ENCODE data around the gene ITPK1.

Gene ITPK1

DNA sequence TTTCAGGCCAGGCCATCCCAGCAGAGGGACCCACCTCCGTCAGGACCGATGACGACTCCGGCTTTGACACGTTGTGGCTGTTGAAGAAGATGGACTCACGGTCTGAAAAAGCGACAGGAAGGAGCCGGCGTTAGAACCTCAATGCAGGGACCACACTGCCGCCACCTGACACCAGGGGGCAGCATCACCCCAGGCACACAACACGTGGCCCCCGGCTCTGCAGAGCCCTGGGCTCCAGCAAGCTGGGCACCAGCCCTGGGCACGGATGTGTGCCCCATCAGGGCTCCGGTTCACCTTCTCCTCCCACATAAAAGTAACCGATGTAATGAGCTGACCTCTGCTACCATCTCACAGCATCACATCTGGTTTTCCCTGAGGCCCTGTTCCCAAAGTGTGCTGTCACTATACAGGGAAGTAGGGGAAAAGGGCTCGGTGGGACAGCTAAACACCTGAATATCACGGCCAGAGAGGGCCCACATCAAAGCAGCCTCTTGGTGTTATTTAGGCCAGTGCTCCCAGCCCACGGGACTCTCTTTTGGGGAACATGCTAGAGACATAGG lies 163.7 kb downstream of the ITPK1 start:
- peak; percentile 74 to 80 for DNase-seq (ENCODE audit: low read depth in 2 of 2)

DNA sequence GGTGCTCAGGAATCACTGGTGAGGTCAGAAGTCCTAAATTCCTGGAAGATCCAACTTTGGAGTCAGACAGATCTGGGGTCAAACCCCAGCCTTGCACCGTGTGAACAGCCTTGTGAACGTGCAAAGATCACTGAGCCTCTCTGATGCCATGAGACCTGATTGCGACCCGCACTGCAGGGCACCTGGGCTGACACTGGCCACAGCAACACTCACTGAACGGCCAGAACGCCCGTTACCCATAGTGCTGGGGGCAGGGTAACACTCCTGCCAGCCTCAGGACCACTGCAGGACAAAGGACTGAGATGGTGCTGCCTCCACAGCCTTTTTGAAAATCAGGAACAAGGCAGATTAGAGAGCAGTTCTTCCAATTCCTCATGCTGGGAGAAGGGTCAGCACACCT lies 164.5 kb downstream of the ITPK1 start:
- DNase-seq (ENCODE audit: low read depth in 2 of 2) = no peak

DNA sequence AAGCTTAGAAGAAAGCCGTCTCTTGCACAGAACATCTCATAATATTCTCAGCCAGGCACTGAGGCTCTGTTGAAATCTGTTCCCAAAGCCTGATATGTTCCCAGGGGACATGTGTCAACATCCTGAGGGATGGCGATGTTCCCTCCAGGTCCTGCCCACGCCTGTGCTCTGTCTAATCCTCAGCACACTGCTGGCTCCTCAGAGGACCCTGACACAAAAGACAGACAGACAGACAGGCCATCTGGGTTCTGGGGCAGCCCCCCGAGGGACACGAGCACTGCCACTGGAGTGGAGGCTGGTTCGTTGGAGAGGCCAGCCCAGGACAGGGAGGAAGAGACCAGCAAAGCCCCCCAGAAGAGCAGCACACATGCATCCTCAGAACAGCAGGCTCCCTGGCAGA lies 165.0 kb downstream of the ITPK1 start:
- DNase-seq (ENCODE audit: low read depth in 2 of 2) = no peak

DNA sequence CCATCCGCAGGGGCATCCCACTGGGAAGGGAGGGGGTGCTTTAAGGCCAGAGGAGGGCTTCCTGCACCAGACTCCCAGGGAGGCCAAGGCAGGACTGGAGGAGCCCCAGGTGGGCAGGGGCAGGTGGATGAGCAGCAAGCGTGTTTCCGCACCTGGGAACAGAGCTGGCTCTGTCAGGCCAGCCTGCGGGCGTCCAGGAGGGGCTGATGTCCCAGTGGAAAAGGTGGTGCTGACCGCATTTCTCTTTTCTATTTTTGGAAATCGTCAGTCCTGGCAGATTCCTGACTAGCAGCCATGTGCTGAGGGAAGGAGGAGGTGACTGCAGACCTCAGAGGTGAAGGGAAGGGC lies 165.6 kb downstream of the ITPK1 start:
- no peak for DNase-seq (ENCODE audit: low read depth in 2 of 2)

DNA sequence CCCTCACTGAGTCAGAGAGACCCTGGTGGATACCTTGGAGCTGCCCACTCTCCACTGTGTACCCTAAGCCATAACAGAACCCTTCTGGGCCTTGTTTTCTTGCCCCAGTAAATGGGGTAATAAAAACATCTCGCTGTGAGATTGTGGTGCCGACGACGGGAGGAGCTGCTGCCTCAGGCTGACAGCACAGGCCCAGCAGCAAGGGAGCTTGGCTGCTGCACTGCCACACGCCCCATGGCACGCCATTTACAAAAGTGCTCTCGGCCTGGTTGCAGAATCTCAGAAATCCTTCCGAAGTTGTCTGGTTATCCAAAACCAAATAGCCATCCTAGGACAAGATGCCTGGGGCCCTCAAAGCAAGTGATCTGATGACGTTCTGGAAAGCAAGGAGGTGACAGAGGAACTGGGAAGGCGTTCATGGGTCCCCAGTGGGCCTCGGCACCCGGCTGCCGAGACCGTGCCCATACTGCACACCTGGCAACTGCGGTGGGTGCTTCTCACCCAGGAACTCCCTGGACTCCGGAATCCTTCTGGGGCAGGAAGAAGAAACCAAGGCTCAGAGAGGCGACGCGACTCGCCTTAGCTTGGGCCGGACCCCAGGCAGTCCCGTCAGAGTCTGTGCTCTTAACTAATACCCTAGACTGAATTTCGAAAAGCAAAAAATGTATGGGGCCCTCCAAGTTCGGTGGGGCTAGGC lies 166.1 kb downstream of the ITPK1 start:
- no peak for DNase-seq (ENCODE audit: low read depth in 2 of 2)

DNA sequence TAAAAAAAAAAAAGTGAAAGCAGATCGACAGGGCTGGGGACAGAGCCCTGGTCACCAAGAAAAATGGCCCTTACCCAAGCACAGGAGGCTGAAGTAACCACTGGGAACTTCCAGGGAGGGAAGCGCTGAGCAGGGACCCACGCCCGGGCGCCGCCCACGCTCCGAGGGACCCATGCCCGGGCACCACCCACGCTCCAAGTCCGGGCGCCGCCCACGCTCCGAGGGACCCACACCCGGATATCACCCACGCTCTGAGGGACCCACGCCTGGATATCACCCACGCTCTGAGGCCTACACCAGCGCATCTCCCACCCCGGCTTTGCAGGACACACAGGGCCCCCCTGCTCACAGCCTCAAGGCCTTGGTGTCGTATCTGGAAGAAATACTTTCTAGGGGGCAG lies 167.1 kb downstream of the ITPK1 start:
- no peak for DNase-seq (ENCODE audit: low read depth in 2 of 2)

DNA sequence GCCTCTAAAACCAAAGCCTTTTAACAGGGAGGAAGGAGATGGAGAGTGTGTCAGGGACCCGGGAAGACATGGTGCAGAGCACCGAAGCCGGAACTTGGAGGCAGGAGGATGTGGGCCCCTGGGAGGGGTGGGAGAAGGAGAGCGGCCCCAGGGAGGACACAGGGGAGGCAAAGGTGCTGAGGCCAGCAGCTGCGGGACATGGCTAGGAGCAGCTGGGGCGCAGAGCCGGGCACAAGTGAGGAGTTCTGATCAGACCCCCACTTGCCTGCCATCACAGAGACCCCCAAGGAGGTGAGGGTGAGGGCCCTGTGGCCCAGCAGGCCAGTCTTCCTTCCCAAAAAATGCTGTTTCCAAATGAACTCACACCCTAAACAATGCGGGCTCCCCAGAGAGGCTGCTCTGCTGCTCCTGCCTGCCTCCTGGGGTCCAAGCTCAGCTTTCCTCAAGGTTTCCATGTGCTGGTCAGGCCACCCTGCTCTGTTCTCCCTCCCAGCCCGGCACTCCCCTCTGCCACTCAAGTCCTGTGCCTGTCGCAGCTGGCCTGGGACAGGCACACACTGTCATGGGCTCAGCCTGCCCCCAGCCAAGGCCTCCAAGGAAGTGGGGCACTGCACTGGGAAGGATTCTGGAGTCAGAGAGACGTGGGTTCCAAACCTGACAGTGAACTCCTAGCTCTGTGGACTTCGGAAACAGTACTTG lies 168.7 kb downstream of the ITPK1 start:
- no peak for DNase-seq (ENCODE audit: low read depth in 2 of 2)

DNA sequence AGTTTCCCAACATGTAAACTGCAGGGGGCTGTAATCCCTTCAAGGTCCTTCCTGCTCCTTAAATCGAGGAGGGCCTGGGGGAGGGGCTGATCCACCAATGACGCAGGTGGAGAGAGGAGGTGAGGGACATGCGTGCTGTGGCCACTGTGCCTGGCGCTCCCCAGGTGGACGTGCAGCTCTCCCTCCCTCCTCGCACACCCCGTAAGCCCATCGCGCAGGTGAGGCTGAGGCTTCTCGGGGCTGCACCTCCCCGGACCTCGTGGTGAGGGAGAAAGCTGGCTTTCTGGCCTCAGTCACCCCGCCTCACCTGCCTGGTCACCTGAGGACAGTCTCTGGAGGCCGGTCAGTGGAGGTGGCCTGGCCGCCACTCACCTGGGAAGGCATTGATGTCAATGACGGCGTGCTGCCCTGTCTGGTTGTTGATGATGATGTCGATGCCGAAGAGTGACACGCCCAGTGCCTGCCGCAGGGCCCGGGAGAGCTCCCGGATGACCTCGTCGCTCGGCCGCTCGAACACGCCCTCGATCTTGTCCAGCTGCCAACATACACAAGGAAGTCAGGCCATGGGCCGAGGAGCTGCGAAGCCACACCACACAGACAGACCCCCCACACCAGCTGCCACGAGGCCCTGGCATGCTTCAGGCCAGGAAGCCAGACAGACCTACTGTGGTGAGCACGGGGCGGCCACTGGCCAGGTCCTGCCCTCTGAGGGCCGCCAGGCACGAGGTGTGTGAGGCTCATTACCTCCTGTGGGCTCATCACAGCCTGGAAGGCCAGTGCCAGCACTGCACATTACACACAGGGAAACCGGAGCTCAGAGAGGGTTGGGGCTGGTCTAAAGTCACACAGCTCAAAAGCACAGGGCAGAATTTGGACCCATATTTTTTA lies 169.5 kb downstream of the ITPK1 start:
- DNase-seq (ENCODE audit: low read depth in 2 of 2) = no peak

DNA sequence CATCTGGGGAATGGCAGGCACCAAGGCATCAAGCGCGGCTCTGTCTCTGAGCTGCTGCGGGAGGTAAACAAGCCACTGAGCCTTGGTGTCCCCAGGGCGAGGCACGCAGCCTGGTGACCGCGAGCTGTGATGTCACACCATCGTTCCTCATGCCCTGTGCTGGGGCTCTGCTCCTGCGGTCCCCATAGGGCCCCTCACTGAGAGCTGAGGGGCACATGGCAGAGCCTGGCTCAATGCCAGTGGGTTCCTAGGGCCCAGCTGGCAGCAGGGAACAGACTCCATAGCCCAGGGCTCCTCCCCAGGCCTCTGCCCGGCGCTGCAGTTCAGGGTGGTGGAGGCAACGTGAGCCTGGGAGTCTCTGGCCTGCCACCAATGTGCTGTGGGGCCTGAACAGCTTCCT lies 170.2 kb downstream of the ITPK1 start:
- no peak for DNase-seq (ENCODE audit: low read depth in 2 of 2)

DNA sequence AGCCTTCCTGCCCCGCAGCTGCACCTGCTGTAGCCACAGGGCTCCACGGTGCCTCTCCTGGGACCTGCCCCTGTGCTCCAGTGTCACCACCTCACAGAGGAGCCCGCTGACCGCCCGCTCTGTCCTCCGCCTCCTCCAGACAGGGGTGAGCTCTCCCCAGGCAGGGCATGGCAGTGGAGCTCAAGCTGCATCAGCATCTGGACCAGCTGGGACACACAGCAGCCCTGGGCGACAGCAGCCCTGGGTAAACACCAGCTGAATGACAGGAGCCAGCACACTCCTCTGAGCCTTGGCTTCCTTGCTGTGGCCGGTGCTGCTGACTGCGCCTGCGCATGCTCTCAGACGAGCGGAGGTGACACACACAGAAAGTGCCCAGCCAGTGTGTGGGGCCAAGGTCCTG lies 170.7 kb downstream of the ITPK1 start:
- DNase-seq (ENCODE audit: low read depth in 2 of 2) = no peak

DNA sequence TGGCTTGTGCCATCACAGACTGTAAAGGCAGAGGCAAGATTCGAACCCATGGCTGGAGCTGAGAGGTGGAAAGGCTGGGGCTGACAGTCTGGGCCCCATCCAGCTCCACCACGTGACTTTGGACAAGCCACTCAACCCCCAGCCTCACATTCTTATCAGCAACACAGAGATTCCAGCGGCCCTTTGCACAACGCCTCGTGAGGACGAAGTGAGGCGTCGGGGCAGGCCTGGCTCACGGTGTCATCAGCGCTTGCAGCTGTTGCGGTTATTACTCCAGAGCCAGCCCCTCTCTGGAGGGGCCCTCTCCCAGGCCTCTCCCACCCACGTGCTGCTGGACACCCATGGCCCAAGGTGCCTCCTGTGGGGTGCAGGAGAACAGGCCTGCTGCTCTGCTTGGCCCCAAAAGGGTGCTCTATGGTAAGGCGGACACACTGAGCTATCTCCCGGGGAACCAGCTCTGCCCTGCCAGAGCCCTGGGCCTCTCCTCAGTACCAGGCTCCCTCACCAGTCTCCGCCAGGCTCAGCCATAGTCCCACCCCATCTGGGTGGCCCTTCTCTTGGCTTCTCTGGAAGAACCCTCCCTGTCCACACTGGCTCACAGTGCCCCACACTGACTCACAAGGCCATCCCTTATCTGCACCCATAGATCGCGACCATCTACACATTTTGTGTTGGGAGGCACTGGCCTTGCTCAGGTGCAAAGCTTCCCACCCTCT lies 171.7 kb downstream of the ITPK1 start:
- DNase-seq (ENCODE audit: low read depth in 2 of 2) = no peak

DNA sequence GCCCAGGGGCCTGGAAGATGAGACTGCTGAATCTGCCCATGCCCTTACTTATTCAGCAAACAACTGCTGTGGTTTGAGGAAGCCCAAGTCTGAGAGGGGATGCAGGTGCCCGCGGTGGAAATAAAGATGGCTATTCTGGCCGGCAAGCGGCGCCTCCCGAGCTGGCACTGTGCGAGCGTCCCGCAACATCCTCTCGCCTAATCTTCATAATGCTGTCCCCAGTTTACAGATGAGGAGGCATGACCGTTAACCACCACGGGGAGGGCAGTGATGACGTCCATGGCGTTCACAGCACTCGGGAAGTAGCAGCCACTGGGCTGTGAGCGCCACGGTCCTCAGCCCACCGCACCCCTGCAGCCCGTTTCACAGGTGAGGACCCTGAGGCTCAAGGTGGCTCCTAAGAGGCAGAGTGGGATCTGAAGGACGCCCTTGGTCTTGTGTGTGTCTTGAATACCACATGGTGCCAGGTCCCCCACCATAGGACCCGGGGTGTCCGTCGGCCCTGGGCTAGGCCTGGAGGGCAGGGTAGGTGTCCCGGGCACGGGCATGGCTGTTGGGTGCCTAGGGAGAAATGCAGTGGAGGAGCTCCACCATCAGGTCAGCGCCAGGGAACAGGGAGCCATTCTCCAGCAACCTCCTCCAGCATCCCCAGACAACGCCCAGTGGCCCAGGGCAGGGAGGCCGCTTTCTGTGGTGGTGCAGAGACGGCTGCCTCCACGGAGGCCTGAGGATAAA lies 172.6 kb downstream of the ITPK1 start:
- no peak for DNase-seq (ENCODE audit: low read depth in 2 of 2)

DNA sequence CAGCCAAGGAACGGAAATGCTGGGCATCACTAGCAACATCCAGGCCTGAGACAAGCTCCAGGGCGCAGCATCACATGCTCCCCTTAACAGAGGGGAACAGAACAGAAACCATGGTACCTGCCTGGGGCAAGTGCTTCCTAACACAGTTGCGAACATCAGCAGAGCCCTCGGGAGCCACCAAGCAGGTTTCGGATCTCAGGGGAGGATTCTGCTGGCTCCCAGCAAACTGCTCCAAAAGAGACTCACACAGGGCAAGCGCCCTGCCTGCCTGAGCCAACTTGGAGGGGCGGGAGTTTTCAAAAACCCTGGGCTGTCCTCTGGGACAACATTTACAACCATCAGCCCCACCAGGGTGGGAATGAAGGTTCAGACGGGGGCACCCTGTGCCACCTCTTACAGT lies 173.1 kb downstream of the ITPK1 start:
- no peak for DNase-seq (ENCODE audit: low read depth in 2 of 2)

DNA sequence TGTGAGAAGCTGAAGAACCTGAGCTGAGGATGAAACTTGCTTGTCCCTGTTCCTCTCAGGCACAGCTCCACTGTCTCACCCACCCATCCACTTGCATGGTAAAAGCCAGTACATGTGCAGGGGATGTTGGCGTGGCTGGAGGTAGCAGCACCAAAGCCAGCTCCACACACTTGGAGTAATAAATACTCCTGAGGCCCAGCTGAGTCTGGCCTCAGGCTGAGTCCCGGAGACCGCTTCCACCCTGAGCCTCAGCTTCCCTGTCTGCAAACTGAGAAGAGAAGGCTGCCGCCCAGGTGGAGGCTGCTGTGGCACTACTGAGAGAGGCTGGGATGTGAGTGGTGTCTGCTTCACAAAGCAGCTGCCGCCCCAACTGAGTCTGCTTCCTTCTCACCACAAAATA lies 173.6 kb downstream of the ITPK1 start:
- DNase-seq (ENCODE audit: low read depth in 2 of 2) = no peak

DNA sequence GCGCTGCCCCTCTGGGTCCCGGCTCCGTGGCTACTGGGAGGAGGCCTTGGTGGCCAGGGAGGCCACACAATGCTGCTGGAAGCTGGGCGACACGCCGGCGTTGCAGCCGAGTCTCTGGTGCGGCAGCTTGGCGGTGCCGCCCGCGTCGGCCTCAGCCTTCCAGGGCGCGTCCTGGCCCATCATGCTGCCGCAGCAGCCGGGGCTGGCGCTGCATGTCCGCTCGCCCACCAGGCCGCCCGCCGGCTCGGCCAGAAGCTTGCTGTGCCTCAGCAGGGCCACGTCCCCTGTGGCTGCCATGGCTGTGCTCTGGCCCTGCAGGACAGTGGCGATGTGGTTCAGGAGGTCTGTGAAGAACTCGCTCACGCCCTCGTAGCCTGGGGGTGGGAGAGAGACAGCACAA lies 174.2 kb downstream of the ITPK1 start:
- DNase-seq (ENCODE audit: low read depth in 2 of 2) = no peak

DNA sequence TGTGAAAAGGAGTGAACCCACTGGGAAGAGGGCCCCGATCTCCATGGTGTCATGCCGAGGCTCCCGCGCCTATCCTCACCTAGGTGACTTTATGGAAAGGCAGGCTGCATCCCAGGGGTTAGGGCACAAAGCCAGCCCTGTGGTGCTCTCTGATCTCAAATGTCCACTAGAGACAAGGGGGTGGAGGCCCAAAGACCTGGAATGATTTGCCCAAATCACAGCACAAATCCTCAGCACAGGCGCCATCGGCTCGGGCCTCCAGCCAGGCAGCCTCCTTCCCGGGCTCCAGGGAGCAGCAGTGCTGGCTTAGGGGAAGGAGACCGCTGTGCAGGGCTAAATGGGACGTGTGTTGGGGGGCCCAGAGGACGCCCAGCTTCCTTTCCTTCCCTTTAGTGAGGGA lies 175.2 kb downstream of the ITPK1 start:
- no peak for DNase-seq (ENCODE audit: low read depth in 2 of 2)

DNA sequence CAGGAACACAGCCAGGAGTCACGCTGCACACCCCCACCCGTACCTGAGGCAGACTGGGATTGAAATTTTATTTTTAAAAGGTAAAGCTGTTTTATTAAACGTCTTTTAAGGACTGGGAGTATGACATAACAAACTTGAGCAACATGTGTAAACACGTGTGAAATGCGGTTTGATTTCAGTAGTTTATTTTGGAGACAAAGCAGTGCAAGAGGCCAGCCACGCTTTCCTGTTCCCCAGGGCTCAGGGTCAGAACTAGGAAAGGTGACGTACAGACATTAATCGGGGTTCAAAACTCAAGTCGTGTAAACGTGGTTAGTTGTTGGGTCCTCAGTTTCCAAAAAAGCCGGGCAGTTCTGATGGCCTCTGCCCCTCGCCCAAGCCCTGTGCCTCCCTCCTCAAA lies 176.0 kb downstream of the ITPK1 start:
- DNase-seq (ENCODE audit: low read depth in 2 of 2) = no peak

DNA sequence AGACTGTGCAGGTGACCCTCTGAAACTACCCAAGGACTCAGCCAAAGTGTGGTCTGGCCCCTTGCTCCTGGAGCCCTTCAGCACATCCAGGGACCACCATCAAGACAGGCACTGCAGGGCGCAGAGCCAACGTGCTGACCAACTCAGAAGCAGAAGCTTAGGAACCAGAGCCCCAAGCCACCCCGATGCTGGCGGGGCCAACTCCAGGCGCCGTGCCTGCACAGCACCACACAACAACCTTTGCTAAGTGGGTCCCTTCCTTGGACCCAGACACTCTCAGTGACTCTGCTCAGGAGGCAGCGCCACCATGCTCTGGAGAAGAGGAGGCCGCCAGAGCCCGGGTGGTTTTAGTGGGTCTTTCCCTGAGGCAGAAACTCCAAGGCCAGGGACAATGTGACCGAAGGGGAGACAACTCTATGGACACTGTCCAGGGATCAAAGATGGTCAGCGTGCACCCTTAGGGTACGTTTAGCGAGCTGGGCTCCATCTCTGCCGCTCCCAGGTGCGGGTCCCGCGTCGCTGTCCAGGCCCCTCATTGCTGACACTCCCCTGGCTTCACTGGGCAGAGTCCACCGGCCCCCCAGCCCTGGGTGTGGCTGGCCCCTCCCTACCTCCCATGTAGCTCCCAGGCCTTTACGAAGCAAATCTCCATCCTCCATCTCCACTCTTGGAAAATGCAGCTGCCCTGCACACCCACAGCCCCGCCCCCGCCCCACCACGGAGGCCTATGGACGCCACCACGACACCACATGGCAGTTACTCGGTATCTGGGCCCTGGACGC lies 176.6 kb downstream of the ITPK1 start:
- no peak for DNase-seq (ENCODE audit: low read depth in 2 of 2)

DNA sequence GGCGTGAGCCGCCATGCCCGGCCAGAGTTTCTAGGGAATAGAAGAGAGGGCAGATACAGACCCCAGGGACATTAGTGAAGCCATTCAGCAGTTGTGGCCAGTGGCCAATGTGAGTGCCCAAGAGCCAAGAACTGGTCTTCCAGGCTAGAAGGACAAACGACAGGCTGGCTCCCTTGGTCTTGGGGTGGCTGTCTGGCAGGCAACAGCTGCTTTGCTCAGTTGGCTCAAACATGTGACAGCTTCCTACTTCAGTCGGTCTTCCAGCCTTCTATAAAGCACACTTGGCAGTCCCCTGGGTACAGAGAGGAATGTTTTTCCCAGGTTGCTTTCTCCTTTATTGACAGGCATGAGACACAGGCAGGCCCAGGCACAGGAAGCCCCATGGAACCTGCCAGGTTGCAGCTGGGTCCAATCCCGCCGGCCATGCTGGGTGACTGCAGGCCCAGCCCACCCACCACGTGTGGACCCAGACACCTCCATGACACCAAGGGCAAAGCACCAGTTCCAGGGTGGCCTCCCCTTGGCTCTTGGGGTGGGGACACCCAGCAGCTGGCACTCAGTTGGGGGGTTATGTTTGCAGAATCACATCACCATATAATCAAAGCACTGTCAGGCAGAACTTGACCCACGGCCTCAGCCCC lies 177.4 kb downstream of the ITPK1 start:
- no peak for DNase-seq (ENCODE audit: low read depth in 2 of 2)

Measured in stimulated activated CD4-positive, alpha-beta T cell treated with anti-CD3 and anti-CD28 coated beads, Interleukin-1b, Interleukin-23, amount 100 ng/mL, for 4 hours (primary cell).